HG02840 (cell line): ENCODE results near the gene XDH.

Experiments used
- ATAC-seq: cut with Tn5 transposase; IDR thresholded peaks from one replicate; pipeline ENCODE4 v1.9.1; 2021; ENCODE audit warnings: mild to moderate bottlenecking, moderate library complexity, moderate number of reproducible peaks; ENCODE audit not compliant: unreplicated experiment, low FRiP score

Gene XDH

GRCh38 chr2:31371691-31372090 is 42.9 kb downstream of the XDH start:
- ATAC-seq: no peak

DNA sequence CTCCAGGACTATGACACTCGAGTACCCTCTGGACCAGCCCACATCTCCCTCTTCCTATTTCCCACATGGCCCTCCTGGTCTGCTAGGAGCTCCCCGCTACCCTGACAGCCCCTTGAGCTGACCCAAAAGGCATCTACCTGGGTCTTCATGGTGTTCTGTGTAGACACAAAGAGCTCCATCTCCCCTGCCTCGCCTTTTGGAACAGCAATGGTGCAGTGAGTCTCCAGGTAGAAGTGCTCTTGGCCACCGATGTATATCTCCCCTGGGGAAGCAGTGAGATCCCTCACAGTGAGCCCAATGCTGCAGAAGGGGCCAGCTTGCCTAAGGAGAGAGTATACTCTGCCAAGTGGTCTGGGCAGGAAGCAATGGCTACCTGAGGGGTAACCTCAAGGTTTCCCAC is 47.8 kb downstream of the XDH start:
- no peak for ATAC-seq

- ATAC-seq: no peak
Measured at GRCh38 chr2:31365834-31366505, 48.6 kb downstream of the XDH start.

- ATAC-seq: no peak
Measured at GRCh38 chr2:31365348-31365747, 49.2 kb downstream of the XDH start.

DNA sequence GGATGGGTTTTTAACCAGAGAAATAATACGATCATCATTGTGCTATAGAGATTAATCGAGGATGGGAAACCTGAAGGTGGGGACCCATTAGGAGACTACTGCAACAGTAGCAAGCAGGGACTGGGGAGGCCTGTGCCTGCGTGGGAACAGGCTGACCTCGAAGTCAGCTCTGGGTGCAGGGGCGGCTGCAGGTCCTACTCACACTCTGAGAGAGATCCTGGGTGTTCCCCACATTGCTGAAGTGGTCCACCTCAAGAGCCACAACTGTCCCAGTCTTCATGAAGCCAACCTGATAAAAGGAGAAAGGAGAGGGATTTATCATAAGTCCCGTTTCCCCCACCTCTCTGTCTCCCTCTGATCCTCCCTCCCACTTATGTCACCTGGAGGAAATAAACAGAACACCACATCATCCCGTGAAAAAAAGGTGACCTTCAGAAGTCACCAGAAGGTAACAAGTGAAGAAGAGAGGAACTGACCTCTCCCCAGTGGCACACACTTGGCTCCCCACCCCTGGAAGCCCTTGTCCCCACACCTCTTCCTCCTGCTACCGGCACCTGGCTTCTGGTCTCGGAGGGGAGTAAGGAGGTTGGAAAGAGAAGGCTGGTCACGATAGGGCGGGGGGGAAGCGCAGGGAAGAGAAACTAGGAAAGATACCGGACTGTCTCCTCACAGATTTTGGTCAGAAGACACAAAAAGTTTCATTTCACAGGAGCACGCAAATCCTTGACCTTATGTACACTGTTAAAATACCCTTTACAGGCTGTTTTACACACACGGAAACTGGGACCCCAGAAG is 50.4 kb downstream of the XDH start:
- no peak for ATAC-seq

DNA sequence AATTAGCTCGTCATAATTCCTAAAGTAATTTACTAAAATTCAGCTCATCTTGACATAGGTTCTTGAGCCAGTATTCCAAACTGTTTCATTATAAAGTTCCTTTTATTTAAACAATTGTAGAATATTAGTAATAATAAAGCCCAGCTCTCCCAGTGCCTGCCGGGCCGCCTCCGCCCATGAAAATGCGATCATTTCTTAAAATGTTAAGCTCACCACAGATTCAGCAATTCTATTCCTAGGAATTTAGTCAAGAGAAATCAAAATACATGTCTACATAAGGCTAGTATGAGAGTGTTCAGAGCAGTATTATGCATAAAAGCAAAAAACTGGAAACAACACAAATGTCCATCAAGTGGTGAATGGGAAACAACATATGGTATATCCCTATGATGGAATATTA is 52.0 kb downstream of the XDH start:
- no peak for ATAC-seq

DNA sequence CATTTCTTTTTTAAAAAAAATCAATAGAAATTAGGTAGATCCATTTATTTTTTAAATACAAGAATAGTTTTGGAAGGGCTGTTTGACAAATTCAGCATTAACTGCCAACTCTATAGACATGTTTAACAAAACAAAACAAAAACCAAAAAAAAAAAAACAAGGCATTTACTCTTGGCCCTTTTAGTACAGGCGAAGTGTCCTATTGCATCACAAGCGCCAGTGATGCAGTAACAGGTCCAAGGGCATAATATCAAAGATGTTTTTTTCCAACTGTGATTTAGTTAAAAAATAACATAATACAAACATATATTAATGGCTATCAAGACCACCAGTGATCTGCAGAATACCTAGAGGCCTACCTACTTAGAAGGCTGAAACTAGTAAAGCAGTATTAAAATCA is 55.3 kb downstream of the XDH start:
- no peak for ATAC-seq

DNA sequence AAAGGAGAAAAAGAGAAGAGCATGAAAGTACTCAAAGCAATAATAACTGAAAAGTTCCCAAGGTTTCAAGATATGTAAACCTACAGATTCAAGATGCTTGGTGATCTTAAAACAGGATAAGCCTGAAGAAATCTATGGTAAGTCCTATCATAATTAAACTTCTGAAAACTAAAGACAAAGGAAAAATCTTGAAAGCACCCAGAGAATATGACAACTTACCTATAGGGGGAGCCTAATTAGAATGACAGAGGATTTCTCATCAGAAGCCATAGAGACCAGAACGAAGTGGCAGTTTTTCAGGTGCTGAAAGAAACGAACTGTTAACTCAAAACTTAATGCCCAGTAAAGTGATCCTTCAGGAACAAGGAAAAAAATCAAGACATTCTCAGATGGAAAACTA is 59.7 kb downstream of the XDH start:
- no peak for ATAC-seq

GRCh38 chr2:31353179-31353578 is 61.4 kb downstream of the XDH start:
- ATAC-seq: no peak

DNA sequence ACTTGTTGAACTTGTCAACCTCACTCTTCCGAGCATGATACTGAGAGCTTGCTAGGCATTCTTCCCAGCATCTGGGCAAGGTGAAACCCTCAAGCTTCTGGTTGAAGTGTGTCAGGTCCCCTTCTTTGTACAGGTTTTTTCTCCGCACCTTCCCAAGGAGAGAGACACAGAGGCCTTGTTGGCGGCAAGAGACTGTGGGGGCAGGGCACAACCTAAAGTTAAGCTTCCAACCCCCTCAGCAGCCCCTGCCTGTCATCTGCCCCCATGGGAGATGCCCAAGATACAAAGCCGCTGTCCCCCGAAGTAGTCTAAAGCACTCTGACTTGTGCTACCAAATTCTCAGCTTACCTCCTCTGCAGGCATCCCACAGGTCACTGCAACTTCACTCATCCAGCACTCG is 64.9 kb downstream of the XDH start:
- ATAC-seq: no peak

- no peak for ATAC-seq
Measured at GRCh38 chr2:31349160-31349559, 65.4 kb downstream of the XDH start.

DNA sequence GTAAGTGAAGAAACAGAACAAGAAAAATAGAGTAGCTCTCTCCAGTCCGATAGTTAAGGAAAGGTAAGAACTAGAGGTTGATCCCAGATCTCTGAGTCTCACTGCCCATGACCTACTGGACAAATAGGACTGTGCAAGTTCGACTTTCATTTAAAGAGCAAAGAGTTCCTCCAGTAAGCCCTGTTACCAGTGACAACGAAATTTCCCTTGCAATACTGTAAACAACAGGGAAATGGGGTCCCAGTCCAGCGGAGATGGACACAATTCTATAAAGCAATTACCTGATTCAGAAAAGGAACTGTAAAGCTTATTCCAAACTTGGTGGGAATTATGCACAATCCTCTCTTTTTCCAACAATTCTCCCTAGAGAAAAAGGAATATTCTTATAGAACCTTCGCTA is 65.9 kb downstream of the XDH start:
- ATAC-seq: no peak

DNA sequence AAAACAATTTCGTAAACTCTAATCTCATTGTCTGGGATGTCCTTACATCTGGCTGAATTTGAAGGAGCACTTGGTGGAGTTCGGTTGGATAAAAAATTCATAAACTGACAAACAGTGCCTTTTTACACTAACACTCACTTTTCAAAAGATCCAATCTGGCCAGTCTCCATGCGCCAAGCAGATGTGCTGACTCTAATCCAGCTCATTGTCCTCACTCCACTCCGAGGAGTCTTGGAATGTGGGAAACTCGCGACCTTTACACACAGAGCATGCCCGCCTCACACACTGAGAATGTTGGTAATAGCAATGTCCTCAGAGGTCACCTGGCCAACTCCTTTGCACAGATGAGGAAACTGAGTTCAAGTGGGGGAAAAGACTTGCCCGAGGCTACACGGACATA is 66.8 kb downstream of the XDH start:
- ATAC-seq: no peak

- no peak for ATAC-seq
Measured at GRCh38 chr2:31347319-31347718, 67.2 kb downstream of the XDH start.

DNA sequence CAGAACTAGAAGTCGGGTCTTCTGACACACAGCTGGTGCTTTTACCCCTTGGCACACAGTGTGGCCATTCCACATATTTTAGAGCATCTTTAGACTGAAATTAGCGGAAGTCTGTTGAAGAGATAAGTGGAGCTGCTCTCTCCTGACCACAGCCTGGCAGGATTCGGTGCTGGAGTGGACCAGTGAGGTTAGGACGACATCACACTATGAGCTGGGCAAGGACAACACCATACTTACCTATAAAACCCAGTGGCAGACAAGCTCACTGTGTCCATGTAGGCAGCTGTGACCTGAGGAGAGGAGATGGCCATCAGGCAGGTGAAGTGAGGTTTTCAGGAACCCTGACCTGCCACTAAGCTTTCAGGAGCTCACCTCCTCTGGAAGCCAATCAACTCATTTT is 70.1 kb downstream of the XDH start:
- ATAC-seq: no peak

DNA sequence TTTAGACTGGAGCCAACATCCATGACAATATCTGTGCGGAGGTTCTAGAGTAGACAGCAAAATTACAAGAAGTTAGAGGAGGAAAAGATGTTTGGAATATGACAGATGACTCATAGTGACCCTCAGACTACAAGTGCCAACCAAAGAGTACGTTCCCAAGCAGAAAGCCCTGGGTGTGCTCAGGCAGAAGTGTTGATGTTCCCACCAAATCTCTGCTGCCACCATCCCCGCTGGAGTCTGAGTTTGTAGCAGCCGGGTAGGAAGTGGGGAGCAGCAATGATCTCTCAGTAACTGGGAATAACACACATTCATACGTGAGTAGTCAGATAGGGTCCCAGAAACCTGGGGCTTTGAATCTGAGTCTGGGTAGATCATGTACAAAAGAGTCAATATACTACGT is 73.2 kb downstream of the XDH start:
- ATAC-seq: no peak

DNA sequence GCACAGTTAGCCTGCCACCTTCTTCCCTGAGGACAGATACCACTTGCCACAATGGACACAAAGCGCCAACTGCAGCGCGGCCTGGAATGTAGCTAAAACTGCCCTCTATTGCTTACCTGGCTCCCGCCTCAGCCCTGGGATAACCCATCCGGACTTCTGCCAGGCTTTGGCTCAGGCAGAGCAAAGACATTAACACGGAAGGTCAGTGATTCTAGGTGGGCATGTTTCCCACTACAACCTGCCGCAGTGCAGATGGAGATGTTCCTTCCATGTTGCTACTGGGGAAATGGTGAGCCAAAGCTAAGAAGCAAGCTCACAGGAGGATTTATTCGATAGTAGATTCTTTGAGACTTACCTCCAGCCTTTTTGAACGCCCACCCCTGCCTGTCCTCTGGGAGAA is 74.8 kb downstream of the XDH start:
- ATAC-seq: no peak

DNA sequence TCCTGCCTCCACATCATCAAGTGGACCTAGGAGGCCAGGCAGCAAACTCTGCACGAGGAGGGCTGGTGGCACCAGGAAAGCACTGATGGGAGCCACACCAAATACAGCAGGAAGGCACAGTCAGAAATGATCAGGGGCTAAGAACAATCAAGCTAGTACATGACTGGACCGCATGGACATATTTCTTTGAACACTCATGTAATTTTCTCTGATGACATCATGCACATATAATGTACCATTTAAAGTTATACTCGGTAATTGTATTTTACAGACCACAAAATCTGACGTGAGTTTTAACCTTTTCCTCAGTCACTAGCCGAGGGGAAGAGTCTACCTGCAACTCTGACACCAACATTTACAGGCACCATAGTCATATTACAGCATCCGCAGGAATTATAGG is 76.7 kb downstream of the XDH start:
- ATAC-seq: no peak

DNA sequence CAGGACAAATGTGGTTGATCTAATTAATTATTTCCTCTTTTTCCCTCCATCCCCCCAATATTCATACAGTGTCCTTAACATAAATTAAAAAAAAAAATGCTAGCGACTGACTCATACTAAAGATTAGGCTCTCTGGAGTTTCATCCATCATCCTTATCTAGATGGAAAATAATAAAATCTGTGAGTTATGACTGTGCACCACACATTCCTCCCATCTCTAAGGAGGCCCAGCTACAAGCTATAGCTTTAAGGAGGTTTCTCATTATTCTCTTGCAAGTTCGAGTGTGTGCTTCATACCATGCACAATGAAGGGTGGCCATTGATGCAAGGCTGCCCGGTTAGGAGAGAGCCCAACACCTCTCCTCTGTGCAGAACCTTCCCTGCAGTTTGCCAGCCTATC is 77.3 kb downstream of the XDH start:
- ATAC-seq: no peak

DNA sequence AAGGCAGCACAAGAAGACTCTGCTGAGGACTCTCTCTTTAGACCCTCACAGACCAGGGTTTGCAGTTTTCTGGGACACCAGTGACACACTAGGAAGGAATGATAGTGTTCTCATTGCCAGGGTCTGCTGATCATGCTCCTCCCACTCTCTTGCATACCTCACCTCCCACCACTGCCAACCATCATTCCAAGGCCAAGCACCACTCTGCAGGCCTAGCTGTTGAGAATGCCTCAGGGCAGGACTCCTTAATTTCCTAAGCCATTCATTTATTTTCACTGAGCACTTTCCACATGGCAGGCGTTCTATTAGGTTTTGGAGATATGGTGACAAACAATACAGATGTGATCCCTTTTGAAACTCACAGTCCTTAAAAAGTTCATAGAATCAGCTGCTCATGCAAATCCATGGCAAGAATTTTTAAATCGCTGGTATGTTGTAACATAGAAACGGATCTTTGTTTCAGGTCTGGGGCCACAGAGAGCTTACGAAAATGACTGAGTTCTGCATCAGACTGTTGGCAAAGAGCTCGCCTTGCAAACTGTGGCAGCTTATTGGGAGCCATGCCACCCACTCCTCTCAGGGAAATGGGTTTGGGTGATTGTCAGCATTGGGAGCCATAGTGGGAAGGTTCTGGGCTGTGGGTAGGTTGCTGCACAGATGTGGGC is 78.5 kb downstream of the XDH start:
- ATAC-seq: no peak

DNA sequence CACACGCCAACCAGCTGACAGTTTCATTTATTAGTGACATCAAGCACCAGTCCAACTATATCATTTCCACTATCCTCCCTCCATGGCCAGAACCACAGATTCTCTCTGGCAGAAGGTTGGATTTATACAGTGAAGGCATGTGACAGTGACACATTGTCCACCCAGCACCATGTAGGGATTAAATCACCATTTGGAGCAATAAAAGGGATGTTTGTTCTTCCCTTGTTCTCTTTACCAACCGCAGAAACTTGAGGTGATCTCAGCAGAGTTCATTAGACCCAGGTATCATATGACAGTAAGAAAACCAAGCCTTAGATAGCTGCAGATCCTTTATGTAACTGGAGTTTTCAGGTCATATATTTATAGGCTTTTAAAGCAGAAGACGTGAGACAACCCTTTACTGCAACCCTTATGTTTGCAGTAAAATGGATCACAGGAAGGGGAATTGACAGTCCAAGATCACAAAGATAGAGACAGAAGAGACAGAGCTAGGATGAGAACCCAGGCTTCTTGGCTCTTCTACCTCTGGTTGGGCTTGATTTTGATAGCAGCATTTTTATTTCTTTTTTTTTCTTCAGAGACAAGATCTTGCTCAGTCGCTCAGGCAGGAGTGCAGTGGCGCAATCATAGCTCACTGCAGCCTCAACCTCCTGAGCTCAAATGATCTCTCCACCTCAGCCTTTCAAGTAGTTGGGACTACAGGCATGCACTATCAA is 80.1 kb downstream of the XDH start:
- no peak for ATAC-seq
